ENCODE measurements around the gene LIN7B.
"Not testable (repeated sequence)": the region's sequence is repeated elsewhere in the genome, so short reads cannot be mapped to it uniquely, and the experiment has no call there.

LIN7B gene

DNA sequence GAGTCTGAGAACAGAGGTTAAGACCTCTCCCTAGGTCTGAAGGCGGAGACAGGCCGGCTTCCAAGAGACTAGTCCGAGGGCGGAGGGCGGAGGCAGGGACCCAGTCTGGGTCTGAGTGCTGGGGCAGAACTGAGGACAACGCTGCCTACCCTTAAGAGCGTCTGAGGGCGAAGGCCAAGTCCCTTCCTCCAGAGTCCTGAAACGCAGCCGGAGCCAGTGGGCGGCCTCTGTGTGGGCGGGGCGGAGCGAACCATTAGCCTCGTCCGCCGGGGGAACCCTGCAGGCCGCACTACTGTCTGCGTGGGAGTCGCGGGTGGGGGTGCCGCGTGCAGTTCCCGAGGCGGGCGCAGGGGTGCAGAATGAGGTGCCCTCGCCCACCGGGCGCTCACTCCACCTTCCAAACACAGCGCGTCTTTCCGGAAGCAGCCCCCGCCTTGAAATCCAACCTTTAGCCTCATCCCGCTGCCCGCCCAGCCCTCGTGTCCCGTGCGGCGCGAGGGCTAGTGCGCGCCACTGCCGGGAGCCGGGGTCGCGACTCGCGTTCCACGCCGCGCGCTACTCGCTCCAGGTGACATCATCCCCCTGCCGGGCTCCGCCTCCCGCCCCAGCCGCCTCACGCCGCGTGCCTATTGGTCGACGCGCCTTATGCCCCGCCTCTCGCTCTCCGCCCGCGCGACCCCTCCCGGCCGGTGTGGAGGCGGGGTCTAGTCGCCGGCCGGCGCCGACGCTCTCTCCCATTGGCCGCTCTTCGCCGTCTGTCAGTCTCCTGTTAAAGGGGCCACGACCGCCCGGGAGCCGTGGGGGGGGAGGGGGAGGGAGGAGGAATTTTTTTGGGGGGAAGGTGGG, 4.6 kb downstream of the LIN7B start, which contains the start of gene C19orf73:
TSS of gene C19orf73 (minus strand) at position 579 of the 846 bp plus-strand sequence. CDS start at position 458, 121 bp downstream.
- DNase-seq (ENCODE audit: low read depth in 2 of 2): peak; percentile 88 to 93

DNA sequence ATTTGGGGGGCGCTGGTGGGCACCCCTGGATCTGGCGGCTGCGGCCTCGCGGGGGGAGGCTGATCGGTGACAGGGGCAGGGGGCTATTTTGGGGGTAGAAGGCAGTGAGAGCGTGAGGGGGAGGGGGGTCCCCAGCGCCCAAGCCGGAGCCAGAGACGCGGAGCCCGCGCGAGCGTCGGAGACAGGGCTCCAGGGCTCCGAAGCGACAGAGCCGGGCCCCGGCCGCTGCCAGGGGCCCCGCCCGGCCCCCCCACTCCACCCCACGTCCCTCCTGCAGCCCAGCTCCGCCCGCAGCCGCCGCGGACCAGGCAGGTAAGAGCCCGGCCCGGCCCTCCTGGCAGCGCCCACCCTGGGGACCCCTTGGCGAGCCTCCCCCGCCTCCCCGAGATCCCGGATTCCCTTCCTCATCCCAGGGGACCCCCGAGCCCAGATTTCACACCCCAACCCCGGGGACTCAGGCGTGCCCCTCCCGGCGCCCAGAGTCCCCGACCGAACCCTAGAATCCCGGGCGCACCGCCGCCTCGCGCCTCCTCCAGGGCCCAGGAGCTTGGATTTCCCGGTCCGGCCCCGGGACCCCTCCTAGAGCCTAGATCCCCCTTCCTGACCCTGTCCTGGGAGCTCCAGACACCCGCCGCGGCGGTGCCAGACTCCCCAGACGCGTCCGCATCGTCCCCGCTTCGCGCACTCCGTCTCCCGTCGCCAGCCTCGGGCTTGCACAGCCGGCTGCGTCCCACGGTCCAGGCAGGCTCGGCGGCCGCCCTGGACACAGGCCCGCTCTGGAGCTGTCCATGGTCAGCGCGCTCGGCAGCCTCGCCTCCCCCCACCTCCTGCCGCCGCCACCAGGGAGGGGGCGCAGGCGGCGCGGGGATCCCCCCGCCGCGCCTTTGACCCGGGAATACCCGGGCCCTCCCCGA, 5.5 kb downstream of the LIN7B start, which contains the start of gene PPFIA3:
TSS of gene PPFIA3 (plus strand) at position 134 of the 914 bp plus-strand sequence. CDS start 8,330 bp downstream, outside the sequence.
- no peak for DNase-seq (ENCODE audit: low read depth in 2 of 2)

DNA sequence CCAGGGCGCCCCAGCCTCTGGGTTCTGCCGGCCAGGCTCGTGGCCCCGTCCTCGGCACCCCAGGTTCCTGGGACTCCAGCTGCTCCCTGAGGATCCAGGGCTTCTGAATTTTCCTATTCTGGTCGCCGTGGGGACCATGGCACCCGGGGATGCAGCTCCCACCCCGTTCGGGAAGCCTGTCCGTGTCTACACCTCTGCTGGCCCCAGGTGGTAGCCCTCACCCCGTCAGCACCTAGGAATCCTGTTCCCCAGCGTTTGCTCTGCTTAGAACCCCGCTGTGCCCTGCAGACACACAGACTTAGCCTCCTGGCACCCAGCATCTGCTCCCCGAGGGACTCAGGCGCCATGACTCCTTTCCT, 6.1 kb downstream of the LIN7B start:
- DNase-seq (ENCODE audit: low read depth in 2 of 2): no peak

DNA sequence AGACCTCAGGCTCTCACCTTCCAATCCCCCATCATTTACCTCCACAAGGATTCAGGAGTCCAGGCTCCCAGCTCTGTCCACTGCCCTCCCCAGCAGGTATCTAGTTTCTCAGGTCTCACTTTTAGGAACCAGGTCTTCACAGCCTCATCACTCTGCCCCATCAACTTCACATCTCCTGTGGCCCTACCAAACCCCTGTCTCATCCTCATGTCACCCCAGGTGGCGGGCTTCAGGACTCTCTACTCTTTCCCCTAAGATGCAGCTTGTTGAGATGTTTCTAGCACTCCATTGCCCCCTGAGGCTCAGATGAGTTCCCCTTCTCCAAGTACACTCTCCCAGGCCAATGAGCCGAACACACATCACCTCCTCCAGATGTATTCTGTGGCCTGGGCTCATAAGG, 6.7 kb downstream of the LIN7B start:
- DNase-seq (ENCODE audit: low read depth in 2 of 2): no peak

DNA sequence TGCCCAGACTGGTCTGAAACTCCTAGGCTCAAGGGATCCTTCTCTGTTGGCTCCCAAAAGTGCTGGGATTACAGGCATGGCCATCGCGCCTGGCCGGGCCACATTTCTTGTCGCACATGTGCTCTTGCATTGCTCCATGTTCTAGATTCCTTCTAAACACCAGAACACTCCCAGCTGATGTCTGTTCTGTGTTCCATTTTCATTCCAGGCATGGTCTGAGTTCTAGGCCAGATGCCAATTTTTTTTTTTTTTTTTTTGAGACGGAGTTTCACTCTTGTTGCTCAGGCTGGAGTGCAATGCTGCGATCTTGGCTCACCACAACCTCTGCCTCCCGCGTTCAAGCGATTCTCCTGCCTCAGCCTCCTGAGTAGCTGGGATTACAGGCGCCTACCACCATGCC, 7.7 kb downstream of the LIN7B start:
- not testable (repeated sequence) for DNase-seq (ENCODE audit: low read depth in 2 of 2)

DNA sequence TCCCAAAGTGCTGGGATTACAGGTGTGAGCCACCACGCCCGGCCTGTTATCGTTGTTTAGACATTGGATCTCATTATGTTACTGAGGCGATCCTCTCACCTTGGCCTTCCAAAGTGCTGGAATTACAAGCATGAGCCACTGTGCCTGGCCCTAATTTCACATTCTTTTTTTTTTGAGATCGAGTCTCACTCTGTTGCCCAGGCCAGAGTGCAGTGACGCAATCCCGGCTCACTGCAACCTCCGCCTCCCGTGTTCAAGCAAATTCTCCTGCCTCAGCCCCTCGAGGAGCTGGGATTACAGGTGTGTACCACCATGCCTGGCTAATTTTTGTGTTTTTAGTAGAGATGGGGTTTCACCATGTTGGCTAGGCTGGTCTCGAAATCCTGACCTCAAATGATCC, 9.1 kb downstream of the LIN7B start:
- not testable (repeated sequence) for DNase-seq (ENCODE audit: low read depth in 2 of 2)

DNA sequence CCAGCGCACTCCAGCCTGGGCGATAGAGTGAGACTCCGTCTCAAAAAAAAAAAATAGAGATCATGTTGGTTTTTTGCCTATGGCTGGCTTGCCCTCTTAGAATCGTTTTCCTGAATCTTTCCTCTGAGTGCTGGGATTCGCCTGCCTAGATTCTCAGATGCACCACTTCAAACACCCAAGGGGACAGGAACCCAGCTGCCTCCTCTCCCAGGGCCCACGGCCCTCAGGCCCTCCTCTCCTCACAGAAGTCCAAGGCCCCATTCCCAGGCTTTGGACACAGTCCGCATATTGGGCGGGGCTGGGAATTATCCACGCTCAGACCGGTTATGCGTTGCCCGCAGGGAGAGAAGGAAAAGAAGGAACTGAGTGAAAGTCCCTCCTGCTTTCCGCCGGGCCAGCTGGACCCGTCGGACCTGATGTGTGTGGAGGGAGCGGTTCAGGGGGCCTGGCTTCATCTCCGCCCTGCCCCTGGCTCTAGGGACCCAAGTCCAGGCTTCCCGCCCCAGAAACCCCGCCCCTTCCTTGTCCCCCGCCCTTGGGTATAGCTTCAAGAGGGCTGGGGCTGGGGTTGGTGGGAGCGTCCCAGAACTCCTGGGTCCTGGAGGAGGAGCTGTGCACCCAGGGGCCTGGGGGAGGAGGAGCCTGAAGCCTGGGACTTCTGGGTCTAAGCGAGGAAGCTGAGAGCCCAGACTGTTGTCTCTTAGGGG, 11.0 kb downstream of the LIN7B start:
- DNase-seq (ENCODE audit: low read depth in 2 of 2): no peak

DNA sequence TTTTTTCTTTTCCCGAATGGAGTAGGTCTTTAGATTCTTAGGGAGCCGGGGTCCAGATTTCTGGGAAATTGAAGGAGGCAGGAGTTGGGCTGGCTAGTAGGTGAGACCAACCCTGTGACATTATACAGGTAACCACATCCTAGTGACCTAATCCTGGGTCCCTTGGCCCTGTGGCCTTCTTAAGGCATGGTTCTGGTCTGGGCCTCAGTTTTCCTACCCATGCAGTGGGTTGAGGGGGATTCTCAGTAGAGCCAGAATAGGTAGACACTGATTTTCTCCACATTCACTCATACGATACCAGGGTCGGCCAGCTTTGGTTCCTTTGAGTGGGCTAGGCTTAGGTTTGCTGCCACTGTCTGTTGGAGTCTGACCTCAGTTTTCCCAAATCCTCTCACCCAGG, 12.4 kb downstream of the LIN7B start:
- no peak for DNase-seq (ENCODE audit: low read depth in 2 of 2)

DNA sequence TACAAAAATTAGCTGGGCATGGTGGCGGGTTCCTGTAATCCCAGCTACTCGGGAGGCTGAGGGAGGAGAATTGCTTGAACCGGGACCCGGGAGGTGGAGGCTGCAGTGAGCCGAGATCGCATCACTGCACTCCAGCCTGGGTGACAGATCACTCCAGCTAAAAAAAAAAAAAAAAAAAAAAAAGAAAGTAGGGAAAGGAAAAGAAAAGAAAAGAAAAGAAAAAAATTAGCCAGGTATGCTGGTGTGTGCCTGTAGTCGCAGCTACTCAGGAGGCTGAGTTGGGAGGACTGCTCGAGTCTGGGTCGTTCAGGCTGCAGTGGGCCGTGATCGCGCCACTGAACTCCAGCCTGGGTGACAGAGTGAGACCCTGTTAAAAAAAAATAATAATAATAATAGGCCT, 13.1 kb downstream of the LIN7B start:
- not testable (repeated sequence) for DNase-seq (ENCODE audit: low read depth in 2 of 2)

DNA sequence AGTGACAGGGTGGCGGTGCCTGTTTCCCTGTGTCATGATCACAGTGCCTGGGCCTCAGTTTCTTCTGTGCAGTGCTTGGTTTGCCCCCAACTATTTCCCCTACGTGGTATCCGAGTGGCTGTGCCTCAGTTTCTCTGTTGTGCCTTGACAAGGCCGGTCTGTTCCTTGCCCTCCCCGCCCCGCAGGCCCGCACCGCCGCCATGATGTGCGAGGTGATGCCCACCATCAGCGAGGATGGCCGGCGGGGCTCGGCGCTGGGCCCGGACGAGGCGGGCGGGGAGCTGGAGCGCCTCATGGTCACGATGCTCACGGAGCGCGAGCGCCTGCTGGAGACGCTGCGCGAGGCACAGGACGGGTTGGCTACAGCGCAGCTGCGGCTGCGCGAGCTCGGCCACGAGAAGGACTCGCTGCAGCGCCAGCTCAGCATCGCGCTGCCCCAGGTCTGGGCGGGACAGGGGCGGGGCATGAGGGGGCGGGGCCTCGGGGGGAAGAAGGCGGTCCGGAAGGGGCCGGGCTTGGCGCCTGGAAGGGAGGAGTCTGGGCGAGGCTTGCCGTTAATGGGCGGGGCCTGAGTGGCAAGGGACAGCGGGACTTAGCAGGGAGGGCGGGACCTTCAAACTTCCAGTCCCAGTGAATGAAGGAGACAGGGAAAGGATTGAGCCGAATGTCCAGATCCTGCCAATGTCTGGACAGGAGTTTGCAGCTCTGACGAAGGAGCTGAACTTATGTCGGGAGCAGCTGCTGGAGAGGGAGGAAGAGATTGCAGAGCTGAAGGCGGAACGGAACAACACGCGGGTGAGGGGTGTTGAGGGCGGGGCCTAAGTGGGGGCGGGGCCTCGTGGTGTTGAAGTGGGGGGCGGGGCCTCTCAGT, 13.7 kb downstream of the LIN7B start:
- peak; percentile 89 to 90 for DNase-seq (ENCODE audit: low read depth in 2 of 2)

DNA sequence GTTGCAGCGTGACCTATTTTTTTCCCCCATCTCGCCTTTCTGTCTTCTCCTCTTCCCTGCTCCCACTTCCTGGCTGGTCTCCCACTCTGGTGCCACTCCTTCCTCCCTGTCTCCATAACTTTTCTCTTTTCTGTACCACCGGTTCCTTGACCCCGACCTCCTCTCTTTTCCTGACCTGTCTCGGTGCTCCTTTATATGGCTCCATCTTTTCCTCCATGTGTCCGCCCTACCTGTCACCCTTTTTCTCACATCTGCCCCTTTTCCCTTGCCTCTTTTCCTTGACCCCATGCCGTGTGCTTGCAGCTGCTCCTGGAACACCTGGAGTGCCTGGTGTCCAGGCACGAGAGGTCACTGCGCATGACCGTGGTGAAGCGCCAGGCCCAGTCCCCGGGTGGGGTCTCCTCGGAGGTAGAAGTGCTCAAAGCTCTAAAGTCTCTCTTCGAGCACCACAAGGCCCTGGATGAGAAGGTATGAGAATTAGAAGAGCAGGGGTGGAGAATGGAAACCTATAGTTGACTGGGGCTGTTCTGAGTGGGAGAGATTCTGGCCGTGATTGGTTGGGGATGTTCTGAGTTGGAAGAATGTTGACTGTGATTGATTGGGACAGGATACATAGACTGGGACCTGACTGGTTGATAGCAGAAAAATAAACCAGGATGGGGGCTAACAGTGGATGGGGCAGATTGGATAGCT, 14.5 kb downstream of the LIN7B start:
- no peak for DNase-seq (ENCODE audit: low read depth in 2 of 2)

DNA sequence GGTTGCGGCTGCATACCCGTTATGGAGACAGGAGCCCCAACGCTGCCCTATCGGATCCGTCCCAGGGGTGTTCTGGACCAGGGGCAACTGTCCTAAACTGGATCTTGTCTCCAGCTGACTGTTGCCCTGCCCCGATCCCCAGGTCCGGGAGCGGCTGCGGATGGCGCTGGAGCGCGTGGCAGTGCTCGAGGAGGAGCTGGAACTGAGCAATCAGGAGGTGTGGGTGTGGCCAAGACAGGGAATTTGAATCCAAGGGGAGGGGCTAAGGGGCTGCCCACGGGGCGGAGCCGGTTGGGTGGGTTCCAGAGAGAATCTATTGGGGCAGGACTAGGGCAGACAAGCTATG, 15.0 kb downstream of the LIN7B start:
- no peak for DNase-seq (ENCODE audit: low read depth in 2 of 2)

DNA sequence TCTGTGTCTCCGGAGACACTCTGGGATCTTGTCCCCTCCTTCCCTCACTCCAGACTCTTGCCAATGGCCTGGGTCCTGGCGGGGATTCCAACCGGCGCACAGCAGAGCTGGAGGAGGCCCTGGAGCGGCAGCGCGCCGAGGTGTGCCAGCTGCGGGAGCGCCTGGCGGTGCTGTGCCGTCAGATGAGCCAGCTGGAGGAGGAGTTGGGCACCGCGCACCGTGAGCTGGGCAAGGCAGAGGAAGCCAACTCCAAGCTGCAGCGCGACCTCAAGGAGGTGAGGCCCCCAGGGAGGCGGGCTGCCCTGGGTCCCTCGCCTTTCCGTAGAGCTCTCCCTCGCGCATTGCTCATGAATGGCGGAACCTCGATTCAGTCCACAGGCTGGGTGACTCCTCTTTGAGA, 16.2 kb downstream of the LIN7B start:
- DNase-seq (ENCODE audit: low read depth in 2 of 2): no peak

DNA sequence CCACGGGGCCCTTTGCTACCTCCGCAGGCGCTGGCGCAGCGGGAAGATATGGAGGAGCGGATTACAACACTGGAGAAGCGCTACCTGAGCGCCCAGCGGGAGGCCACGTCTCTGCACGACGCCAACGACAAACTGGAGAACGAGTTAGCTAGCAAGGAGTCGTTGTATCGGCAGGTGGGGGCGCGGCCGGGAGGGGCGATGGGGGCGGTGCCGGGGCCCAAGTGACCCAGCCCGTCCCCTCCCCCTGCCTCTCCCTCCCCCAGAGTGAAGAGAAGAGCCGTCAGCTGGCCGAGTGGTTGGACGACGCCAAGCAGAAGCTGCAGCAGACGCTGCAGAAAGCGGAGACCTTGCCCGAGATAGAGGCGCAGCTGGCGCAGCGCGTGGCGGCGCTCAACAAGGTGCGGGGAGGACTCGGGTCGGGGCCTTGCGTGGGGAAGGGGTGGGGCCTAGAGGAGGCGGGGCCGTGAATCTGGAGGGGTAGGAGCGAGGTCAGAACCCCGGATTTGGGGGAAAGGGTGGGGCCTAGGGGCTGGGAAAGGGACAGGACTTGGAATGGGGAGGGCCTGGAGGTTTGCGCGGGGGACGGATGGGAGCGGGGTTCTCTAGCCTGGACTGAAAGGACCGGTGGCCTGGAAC, 18.9 kb downstream of the LIN7B start:
- no peak for DNase-seq (ENCODE audit: low read depth in 2 of 2)

DNA sequence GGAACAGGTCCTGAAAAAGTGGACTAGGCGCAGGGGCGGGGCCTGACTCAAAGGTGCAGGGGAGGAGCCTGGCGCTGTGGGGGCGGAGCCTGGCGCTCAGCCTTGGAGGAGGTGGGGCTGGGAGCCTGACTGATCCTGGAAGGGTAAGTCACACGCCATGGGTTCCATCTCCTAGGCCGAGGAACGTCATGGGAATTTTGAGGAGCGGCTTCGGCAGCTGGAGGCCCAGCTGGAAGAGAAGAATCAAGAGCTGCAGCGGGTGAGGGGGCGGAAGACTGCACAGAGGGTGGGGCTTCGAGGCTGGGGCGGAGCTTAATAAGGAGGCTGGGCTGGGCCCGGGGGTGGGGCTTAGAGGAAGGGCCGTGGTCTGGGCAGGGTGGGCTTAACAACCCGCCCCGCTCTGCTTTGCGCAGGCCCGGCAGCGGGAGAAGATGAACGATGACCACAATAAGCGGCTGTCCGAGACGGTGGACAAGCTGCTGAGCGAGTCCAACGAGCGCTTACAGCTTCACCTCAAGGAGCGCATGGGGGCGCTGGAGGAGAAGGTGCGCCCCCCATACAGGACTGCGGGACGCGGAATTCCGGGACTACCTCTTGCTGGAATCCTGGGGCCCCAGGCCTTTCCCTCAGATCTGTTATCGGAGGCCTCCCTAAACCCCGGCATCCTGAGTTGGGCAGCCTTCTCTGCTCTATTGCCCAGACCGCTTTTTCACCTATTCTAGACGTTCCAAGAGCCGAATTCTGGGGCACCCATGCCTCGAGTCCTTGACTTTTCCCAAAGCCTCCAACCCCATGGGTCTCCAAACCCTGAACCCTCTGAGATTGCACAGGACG, 19.7 kb downstream of the LIN7B start:
- DNase-seq (ENCODE audit: low read depth in 2 of 2): peak in 1 of 2 donors; percentile 47

DNA sequence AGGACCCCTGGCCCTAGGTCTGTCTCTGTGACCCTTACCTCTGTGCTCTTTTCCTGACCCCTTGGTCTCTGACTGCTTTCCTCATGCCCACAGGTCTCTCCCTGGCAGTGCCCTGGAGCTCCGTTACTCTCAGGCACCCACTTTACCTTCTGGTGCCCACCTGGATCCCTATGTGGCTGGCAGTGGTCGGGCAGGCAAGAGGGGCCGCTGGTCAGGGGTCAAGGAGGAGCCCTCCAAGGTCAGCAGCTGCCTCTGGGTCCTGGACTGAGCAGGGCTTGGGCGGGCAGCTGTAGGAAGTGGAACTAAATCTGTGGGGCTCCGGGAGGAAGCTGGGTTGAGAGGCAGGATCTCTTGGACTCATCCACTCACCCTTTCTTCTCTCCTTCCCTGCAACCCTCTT, 21.5 kb downstream of the LIN7B start:
- no peak for DNase-seq (ENCODE audit: low read depth in 2 of 2)

DNA sequence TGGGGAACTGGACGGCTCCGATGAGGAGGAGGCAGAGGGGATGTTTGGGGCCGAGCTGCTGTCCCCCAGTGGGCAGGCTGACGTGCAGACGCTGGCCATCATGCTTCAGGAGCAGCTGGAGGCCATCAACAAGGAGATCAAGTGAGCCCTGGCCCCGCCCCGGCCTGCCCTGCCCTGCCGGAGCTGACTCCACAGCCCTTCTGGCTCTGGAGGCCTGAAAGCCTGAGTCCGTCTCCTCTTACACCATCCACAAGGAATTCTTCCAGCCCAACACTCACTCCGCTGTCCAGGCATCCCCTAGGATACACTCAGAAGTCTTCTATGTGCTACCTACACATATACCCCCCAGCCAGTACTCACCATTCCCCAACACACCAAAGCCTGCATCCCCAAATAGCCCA, 22.6 kb downstream of the LIN7B start:
- no peak for DNase-seq (ENCODE audit: low read depth in 2 of 2)

DNA sequence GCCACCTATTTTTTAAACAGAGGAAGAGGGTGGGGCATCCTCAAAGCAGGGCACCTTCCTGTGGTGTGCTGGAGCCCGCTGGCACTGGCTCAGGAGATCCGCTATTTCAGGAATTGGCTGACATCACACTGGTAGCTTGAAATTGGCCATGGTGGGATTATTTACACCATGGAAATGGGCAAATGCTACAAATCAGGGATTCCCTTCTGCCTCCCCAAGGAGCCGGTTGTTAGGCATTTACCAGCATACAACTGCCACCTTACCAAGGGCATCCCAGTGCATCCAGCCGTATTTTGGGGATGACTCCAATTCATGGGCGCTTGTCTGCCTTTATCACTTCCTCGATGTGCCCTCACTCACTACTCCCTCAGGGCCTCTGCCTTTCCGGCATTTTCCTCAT, 26.8 kb downstream of the LIN7B start:
- no peak for DNase-seq (ENCODE audit: low read depth in 2 of 2)

DNA sequence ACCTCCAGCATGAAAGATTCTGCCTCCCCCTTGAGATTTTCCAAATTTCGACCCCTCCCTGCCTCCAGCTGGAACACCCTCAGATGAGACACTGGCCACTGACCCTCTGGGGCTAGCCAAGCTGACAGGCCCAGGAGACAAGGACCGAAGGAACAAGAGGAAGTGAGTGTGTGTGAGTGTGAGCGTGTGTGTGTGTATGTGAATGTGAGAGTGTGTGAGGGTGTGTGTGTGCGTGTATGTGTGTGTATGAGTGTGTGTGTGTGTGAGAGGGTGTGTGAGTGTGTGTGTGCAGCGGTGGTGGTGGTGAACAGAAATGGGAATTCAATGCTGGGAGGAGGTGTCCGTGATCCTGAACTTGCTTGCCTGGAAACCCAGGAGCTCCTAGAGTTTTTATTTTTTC, 27.2 kb downstream of the LIN7B start:
- DNase-seq (ENCODE audit: low read depth in 2 of 2): no peak
